Measurements from ENCODE around the gene HOXD13.

HOXD13 gene

DNA sequence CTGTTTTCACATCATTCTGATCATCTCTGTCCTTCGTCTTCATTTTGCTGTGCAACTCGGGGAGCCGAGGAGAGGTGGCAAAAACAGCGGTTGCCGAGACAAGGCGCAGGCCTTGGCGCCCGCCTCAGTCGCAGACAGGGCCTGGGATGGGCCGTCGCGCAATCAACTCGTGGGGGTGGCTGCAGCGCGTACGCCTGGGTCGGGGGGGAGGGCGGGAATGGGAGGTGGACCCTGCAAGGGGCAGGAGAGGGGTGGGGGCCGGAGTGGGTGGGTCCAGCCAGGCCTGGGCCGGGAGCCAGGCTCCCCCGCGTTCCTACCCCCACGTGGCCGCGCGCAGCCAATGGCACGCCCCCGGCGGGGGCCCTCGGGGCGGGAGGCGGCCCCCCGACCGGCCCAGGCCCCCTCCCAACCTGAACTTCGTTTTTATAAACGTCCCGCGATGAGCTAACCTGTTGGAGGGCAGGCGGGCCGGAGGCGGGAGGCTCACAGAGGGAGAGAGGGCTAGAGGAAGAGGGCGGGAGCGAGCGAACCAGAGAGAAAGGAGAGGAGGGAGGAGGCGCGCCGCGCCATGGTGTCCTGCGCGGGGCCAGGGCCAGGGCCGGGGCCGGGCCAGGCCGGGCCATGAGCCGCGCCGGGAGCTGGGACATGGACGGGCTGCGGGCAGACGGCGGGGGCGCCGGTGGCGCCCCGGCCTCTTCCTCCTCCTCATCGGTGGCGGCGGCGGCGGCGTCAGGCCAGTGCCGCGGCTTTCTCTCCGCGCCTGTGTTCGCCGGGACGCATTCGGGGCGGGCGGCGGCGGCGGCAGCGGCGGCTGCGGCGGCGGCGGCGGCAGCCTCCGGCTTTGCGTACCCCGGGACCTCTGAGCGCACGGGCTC, at the start of gene HOXD13:
TSS of gene HOXD13 (plus strand) at position 452 of the 875 bp plus-strand sequence. CDS start at position 622, 170 bp downstream.
- no peak for DNase-seq

DNA sequence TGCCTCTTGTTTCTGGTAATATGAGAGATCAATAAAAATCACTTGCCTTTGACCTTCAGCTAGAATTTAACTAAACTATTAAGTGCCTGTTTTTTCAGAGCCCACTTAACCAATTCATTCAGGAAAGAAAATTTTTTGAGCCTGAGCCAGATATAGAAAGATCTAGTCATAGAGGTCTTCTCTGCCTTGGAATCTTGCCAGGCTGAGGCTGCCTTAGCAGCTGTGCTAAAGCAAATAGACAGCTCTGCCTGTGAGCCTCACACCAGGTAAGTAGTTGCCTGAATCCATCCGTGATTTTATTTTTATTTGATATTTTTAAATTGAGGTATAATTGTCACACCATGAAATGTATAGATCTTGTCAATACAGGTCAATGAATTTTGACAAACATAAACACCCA, 36.1 kb upstream of the HOXD13 start:
- no peak for DNase-seq

DNA sequence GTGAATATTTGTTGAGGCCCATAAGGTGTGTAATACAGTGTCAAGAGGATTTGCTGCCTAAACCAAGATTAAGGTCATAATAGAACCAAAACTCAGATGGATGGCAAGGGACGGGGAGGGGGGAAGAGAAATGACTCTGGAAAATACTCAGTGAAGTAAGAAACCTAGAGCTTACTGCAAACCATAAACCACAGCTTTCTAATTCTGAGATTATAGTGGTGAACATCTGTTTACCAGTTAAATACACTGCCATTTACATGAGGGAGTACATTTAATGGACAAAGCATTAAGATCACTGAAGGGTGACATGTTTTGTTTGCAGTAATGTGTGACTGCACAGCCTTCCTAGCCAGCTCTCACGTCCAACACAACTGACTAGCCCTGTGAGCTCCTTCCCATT, 28.6 kb upstream of the HOXD13 start:
- DNase-seq = no peak

DNA sequence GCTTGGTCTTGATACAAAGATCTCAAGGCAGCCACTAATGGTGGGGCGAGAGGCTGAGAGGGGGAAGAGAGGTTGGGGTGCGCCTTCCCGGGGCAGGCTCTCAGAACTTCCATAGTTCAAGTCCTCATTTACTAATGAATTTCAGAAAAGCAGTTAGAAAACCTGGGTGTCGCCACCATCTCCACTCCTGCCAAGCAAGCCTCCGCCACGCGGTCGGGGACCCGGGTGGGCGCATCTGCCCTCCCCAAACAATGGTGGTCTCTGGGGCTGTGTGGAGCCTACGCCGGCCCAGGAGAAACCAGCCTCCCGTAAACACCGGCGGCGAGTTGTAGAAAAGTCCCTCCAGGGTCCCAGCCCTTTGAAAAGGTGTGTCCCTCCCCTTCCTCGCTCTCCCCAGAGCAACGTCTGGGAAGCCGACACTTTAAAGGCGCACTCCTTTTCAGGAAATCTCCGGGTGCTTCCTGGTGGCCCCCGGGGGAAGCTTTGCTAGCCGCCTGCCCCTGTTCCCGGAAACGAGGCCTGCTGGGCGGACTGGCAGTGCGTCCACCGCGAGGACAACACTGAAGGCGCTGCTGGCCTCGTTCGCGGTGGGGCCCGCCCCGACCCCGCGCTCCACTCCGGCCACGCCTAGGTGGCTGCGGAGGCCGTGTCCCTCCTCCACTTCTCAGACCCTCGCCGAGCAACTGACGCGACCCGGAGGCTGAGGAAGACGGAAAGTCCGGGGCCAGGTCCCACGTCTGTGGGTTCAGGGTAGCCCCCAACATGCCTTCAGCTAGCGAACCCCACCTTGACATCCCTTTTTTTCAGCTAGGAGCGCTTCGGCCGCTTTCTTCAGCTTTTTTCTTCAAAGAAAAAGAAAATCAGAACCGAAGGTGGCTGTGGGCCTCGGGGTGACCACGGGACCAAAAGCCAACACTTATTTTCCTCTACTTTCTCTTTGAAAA, 25.6 kb upstream of the HOXD13 start:
- DNase-seq = no peak

DNA sequence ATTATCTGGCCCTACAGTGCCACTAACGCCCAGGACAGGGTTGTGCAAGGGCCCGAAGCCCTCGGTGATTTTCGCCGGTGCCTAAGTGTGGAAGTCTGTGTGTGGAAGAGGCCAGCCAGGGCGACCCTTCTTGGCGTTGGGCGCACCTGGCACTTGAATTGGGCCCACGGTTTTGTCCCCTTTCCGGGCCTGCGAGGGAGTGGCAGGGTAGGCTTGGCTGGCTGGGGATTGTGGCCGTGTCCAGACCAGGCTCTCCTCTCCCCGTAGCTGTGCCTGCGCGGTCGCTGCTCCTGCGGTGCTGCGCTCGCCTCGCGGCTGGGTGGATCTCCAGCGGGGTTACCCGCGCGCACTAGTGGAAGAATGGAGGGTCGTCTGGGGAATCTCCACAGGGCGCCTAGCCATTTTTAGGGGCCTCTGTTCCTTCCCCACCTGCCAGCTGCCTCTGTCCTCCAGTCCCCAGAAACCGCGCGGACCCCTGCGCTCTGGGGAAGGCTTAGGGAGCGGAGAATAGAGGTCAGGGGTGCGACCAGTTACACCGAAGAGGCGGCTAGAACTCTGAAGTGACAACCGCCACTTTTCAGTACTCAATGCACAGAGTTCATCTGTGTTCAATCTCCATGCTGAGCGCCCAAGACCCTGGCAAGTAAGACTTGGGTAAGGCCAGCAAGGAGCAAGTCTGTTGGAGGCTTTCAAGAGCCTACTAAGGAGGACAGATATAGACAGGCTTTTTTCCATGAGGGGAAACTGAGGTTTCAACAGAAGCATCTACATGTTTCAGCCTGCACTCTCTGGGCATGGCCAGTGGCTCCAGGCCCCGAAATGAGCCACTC, 24.7 kb upstream of the HOXD13 start:
- no peak for DNase-seq

DNA sequence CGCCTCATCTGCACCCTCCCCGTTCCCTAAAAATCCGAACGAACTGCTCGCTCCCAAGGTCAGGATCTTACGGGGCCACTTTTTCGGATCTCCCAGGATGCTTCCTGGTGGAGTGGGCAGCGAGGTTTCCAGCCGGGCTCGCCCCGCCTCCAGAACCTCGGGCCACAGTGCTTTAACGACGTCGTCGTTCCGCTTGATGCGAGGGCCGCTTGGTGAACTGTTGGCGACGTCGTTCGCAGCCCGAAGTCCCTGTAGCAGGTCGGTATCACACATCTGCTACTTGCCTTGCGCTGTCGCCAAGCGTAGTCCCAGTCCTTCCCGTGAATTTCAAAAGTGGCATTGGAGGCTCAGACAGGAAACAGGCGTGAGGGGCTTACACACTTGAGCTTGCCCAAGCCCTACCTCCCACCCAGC, 24.1 kb upstream of the HOXD13 start:
- DNase-seq = no peak

DNA sequence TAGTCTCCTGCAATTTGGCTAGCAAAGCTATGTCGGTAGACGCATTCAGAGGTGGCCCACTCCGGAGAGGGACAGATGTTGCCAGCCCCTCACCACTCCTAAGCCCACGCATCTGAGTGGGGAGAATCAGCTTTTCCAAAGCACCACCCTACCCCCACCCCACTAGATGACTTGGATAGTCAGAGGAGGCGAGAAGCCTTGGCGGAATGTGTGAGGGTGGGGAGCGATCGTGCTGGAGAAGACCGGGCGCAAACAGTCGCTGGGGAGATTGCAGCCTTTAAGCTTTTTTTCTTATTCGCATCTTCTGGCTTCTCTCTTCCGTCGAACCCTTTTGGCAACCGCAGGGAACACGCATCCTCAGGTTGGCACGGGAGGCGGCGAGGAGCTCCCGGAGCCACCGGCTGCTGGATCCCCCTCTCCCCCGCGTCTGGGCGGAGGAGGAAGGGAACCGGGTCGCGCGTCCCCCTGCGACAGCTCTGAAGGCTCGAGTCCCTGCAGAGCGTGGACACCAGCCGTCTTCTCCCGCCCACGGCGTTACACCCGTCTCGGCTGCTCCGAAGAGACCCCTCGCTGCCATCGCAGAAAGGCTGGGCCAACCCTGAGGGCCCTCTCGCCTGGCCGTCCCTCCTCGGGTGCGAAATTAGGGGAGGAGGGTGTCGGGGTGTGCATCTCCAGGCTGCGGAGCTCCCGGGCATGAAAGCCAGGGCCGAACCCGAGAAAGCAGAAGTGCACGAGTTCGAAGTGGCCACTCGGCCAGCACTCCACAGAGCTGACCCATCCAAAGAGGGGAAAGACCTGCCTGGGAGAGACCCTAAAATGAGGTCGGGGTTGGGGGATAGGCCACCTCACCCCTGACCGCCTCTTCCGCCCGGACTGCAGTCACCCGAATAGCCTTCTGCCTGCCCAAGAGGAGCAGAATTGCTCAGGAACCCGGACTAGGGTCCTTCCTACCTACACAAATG, 20.9 kb upstream of the HOXD13 start:
- no peak for DNase-seq

DNA sequence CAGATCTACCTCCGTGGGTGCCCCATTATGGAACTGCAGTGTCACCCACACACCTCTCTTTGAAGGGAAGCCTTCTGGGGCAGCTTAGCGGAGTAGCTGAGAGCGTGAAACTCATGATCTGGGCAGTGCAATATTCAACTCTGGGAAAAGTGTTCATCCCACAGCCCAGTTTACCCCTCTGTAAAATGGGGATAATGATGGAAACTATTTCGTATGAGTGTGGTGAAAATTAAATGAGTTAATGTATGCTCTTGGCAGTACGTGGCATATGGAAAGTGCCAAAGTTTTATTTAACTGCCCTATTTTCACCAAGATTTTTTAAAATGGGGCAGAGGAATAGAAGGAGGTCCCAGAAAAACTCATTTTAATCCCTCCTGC, 20.2 kb upstream of the HOXD13 start:
- no peak for DNase-seq

DNA sequence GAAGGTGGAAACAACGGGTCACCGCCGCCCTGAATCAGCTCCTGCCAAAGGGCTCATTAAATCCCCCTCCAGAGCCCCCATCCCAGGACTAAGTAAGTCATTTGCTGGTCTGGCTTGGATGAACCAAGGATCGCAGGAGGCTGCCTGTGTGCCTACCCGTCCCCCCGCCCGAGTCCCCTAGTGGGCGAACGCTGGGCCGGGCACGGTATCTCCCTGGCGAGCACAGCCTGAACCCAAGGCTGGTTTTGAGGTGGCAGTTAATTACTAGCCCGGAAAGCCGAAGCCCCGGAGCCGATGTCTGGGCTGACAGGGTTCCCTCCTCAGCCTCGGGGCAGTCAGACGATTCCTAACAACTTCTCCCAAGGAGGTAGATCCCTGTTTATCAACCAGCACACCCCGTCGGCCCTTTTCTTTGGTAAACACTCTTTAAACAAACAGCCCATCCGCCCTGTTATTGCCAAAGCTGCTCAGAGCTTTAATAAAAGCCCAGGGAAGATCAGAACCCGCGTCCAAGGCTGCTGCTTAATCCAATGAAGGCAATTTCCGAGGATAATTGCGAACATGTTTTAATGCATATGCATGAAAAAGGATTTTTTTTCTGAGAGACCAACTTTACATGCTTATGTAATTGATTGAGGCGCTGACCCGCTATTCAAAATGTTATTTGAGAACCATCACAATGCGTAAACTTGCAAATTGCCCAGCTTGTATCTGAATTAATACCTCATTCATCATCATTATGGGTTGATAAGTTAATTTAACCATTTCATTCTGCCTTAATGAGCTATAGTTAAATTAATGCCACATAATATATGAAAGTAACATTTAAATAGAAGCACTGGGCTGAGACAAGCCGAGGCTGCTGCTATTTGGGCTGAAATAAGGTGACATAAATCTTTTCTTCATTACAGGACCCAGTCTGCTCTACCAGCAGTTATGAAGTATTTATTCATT, 19.3 kb upstream of the HOXD13 start:
- no peak for DNase-seq

DNA sequence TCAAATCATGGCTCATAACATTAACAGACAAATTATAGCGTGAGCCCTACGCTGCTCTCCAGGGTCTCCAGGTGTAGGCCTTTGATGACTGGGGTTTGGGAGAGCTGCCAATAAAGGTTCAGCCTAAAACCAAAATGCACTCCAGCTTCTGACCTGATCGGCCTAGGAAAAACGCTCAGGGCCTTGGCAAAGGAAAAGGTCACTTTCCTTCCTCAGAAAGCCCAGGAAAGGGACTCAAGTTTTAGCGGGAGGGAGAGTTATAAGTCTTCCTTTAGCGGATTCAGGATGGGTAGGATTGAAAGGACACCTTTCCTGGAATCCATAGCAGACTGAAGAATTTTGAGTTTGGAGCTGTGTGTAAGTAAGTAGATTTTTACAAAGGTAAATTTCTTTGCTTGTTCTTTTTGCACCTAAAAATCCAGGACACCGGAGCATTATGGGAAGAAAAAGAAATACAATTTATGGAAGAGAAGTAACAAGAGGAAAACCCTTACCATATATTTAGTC, 17.5 kb upstream of the HOXD13 start:
- DNase-seq = no peak

DNA sequence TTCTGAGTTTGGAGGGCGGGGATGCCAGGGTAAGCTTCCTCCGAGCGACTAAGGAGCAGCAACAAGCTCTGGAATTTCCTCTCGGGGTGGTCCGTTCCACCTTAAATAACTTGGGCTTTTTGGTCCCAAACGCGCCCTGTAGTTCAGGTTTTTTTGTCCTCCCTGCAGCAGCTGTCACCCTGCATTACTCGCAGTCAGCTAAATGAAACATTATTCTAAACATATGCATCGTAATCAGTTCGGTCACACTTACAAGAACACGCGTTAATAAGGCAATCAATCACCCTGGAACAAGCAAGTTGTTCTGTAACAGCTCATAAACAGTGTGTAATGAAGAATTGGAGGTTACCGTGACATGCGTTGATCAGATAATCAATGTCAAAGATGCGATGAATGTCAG, 17.0 kb upstream of the HOXD13 start:
- no peak for DNase-seq

DNA sequence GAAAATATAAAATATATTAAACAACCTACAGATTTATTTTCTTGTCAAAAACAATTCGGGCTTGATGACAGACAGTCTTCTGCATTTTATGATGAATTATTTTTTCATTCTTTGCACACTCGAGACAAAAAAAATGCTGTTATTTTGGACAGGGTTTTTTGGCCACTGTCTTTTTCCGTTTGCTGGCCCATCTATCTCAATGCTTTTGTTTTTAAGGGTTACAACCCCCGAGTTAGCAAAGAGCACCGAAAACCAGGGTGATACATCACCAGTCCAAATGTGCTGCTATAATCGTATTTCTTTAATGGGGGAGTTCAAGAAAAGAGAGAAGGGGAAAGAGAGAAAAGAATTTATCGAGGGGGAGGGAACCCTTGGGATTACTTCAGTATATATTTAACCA, 16.5 kb upstream of the HOXD13 start:
- DNase-seq = no peak

DNA sequence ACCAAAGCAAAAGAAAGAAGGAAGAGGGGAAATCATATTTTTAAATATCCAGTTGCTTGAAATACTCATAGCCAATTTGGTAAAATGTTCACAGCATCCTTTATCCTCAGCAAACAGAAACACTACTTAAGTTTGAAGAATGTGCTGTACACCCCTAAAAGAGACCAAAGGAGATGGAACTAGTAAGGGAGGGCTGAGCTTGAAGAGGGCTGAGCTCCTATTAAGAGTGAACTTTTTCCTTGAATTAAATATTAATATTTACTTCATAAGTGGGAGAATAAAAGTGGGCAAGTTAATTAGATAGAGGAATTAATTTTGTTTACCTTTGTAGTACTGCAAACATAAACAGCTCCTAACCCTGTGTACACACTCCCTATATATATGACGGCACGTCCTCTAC, 15.7 kb upstream of the HOXD13 start:
- no peak for DNase-seq

DNA sequence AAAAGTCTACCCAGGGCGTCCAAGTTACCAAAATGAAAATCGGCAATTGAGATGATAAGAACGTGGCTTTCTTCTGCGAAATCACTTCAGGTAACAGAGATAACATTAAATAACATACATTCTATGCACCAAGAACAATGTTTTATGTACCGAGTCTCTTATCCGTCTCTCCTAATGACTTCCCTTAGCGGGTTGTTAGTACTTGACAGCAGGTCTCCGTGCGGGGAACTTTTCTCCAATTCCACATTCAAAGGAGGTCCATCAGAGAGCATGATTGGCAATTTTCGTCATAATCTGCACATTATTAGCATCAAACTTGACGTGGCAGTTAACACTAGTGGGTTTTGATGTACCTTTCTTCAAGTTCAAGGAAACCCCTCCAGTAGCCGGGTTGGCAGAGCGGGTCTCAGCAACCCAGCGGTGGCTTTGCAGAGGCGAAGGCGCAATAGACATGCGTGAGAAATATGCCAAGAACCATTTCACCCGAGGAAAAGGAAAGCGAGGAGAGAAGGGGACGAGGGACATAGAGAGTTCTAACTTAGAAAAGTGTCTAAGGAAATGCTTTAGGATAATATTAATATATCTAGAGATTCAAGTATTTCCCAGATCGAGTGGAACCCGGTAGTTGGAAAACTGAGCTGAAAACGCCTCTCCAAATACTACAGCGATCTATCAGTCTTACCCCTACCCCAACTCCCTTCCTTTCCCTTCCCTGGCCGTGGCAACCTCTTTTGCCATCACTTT, 13.8 kb upstream of the HOXD13 start:
- DNase-seq = no peak

DNA sequence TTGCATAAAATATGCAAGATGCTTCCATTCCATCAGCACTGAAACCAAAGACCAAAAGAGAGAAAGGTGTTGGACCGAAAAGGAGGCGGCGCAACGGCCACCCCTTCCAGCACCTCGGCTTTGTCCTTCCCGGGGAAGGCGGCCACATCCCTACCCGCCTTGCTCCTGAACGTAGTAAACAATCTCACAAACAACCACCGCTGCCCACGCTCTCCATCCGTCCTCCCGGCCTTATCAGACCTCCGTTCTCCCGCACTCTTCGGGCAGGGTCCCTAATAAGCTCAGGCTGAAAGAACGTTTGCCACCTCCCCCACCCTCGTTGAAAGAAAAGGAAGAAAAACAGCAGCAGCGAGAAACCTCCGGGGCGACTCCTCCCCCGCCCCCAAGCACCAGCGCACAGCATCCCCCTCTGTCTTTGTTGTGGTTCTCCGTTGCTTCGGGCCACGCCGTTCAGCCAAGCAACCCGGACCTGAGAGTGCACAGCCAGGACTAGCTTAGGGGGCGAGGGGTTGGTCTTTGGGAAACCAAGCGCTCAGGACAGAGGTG, 13.2 kb upstream of the HOXD13 start:
- no peak for DNase-seq

DNA sequence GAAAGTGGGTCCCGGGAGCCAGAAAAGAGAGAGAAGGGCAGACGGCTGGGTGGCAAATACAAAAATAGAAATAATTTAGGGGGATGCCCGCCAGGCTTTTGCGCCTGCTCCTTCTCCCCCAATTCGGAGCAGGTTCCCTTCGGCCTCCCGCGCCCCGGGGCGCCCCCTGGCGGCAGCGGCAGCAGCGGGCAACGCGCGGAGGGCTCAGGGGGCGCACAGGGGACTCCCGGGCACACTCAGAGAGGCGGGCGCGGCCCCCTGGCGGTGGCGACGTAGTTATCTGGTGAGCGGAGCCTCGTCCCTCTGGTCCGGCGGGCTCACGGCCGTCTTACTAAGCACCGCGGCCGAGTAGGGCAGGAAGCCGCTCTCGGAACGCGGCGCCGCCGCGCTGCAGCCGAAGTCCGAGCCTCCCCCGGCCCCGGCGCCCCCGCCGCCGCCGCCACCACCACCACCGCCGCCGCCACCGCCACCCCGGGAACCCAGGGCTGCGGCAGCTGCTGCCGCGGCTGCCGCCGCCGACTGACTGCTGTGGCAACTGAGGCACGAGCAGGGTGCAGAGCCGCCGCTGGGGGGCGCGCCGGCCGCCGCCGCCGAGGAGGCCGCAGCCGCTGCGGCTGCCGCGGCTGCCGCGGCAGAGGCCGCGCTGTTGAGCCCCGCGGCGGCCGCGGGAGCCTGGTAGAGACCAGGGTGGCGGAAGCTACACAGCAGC, 12.5 kb upstream of the HOXD13 start:
- peak in 1 of 2 donors; percentile 48 for DNase-seq

DNA sequence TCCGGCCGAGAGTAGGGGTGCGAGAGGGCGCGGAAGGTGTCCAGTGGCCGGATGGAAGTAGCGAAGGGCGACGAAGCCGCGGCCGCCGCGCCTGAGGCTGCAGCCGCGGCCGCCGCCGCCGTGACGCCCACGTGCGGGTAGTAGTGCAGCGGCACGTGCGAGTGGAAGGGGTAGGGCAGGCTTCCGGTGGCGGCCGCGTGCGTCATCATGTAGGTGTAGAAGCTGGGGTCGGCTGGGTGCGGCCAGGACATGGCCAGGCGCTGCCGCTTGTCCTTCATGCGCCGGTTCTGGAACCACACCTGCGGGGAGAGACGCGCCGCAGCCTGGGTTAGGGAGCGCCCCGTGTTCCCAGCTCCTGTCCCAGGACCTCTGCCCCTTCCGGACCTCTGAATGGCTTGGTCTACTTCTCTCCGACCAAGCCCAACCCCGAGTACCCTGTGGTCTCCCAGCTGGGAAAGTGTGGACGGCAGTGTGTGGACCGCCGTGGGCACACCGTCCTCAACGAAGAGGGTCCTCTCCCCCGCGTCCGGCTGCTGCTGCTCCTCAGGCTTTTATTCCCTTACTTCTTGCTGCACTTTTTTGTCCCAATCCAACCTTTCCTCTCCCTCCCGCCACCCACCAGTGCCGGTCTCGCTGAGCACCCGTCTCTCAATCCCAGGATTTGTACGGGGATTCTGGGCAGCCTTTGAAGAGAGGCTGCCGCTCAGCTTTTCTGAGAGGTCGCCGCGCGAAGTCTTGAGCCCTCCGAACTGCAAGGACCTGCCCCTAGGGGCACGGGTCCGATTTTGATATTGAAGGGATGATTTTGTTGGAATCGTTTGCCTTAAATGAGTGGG, 11.8 kb upstream of the HOXD13 start:
- peak in 1 of 2 donors; percentile 38 for DNase-seq

Measured in stimulated activated CD4-positive, alpha-beta T cell treated with anti-CD3 and anti-CD28 coated beads, Interleukin-2, amount 100 ng/mL, for 24 hours (primary cell).